ENCODE data around the gene CYBA. TPM values are rescaled to one million over a fixed set of nuclear protein-coding genes. Genes with fewer than 3 reads are reported as not detected.

CYBA gene
- total and polyA plus RNA-seq, 2 of the 13 experiments (the other 11 are each of a cell fraction or from before 2014, with no cell fraction given): 196 to 250 TPM

DNA sequence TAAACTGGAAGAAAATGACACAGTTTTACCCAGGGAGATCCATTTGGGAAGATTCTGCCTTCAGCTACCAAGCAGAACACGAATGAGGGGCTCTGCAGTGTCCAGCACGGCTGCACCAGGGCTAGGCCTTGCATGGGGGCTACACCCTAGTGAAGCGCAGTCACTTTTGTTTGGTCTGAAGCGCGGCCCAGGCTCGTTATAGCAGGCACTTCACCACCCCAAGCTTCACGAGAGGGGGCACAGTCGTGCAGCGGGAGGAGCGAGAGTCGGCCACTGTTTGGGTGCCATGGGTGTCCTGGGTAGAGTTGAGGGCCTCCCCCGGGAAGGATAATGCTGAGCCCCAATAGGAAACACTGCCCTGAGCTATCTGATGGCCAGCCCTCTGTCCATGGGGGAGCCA, 34.1 kb downstream of the CYBA start:
- H3K4me3 ChIP-seq (replicated peaks in 1 of 3; ENCODE audit: insufficient read depth in 1 of 3, low read depth in 2 of 3, low read length in 3 of 3): no peak overlapping the region
- no peak overlapping the region for H3K9ac ChIP-seq (ENCODE audit: insufficient read depth, low read depth, low read length)
- DNase-seq (ENCODE audit: low spot score) (no peak), FAIRE-seq (no peak), ATAC-seq (no peak)
- TF ChIP-seq ZNF441 (CRISPR knock-in tag; IDR thresholded peaks at IDR 0.05; ENCODE audit: borderline replicate concordance) (no peak), NRL (CRISPR knock-in tag; IDR thresholded peaks at IDR 0.05; ENCODE audit: borderline replicate concordance) (no peak), STAT5B (CRISPR knock-in tag; IDR thresholded peaks at IDR 0.05) (no peak), TCF12 (IDR thresholded peaks at IDR 0.05) (no peak), TCF12 (CRISPR knock-in tag; IDR thresholded peaks at IDR 0.05) (no peak)
- peaks cover 16 to 46% of the 10 kb centered on the region in 2 experiments for H3K36me3 ChIP-seq (replicated peaks in 1 of 2; ENCODE audit: control insufficient read depth in 1 of 2, insufficient read depth in 2 of 2, low read length in 2 of 2)
- no TSS peak for BruUV-seq (replicated peaks)
- CTCF ChIA-PET (ENCODE audit: low intra/inter-chr PET ratio, low total read pairs): no interaction called here
- no peaks in the 10 kb centered on the region for H3K9me3 ChIP-seq (ENCODE audit: low read length)
- in situ Hi-C loops (cut with HindIII; ENCODE audit: extremely low pct_ligation_motif_present, low pct_unique_long_range_greater_than_20kb) (no loop called here), intact Hi-C loops (cut with micrococcal nuclease; ENCODE audit: unreplicated experiment) (no loop called here)
- H4K20me1 ChIP-seq (ENCODE audit: insufficient read depth, low read length): peaks cover 8% of the 10 kb centered on the region; the same call in 1 of the 2 replicates
- peaks cover 36% of the 10 kb centered on the region for H3K4me1 ChIP-seq (ENCODE audit: insufficient read depth, low read length)
- no peak overlapping the region for H2AFZ ChIP-seq (ENCODE audit: low read length)
- POLR2A ChIA-PET: interaction anchor here (1.3 to 1.7 kb wide), 2 partner anchors 33 to 47 kb away, joined by 5 read pairs; partner anchors contain the start of gene ZC3H18
- no peaks in the 10 kb centered on the region for H3K27me3 ChIP-seq (ENCODE audit: control insufficient read depth in 1 of 2, insufficient read depth in 2 of 2, low read length in 2 of 2)
- H3K27ac ChIP-seq (ENCODE audit: extremely low read length, insufficient read depth, low read length): no peak overlapping the region
- no peak overlapping the region for H3K4me2 ChIP-seq (ENCODE audit: low read depth, low read length)
- peaks cover 15% of the 10 kb centered on the region for H3K79me2 ChIP-seq (ENCODE audit: insufficient read depth, low read length)
- WGBS (ENCODE audit: low lambda C conversion rate): 96% methylated on average over 11 of the region's 12 CpGs

GRCh38 chr16:88616320-88616719, 34.5 kb downstream of the CYBA start:
- in situ Hi-C loops (cut with HindIII; ENCODE audit: extremely low pct_ligation_motif_present, low pct_unique_long_range_greater_than_20kb) (no loop called here), intact Hi-C loops (cut with micrococcal nuclease; ENCODE audit: unreplicated experiment) (no loop called here)
- H3K4me3 ChIP-seq (replicated peaks in 1 of 3; ENCODE audit: insufficient read depth in 1 of 3, low read depth in 2 of 3, low read length in 3 of 3): no peak overlapping the region
- ChIA-PET CTCF (ENCODE audit: low intra/inter-chr PET ratio, low total read pairs) (no interaction called here), POLR2A (interaction anchor here (1.3 to 1.7 kb wide), 2 partner anchors 33 to 46 kb away, joined by 5 read pairs; partner anchors contain the start of gene ZC3H18)
- peaks cover 16 to 47% of the 10 kb centered on the region in 2 experiments for H3K36me3 ChIP-seq (replicated peaks in 1 of 2; ENCODE audit: control insufficient read depth in 1 of 2, insufficient read depth in 2 of 2, low read length in 2 of 2)
- peaks cover 8% of the 10 kb centered on the region; the same call in 1 of the 2 replicates for H4K20me1 ChIP-seq (ENCODE audit: insufficient read depth, low read length)
- WGBS (ENCODE audit: low lambda C conversion rate): 96% methylated on average over 13 of the region's 13 CpGs
- H3K27me3 ChIP-seq (ENCODE audit: control insufficient read depth in 1 of 2, insufficient read depth in 2 of 2, low read length in 2 of 2): no peaks in the 10 kb centered on the region
- H3K4me2 ChIP-seq (ENCODE audit: low read depth, low read length): no peak overlapping the region
- peaks cover 15% of the 10 kb centered on the region for H3K79me2 ChIP-seq (ENCODE audit: insufficient read depth, low read length)
- no peak for DNase-seq (ENCODE audit: low spot score)
- H3K9me3 ChIP-seq (ENCODE audit: low read length): no peaks in the 10 kb centered on the region
- no peak overlapping the region for H3K27ac ChIP-seq (ENCODE audit: extremely low read length, insufficient read depth, low read length)
- H3K4me1 ChIP-seq (ENCODE audit: insufficient read depth, low read length): peaks cover 36% of the 10 kb centered on the region
- H3K9ac ChIP-seq (ENCODE audit: insufficient read depth, low read depth, low read length): no peak overlapping the region
- no peak for FAIRE-seq
- TF ChIP-seq TAF15 (IDR thresholded peaks at IDR 0.05; ENCODE audit: low read depth, low read length, poor library complexity, severe bottlenecking): no peak
- no peak for TF ChIP-seq ZMYM2 (CRISPR knock-in tag; IDR thresholded peaks at IDR 0.05)
- no peak for TF ChIP-seq POLR2AphosphoS2 (IDR thresholded peaks at IDR 0.05; ENCODE audit: low read depth, low read length)
- no peak for TF ChIP-seq FOXK2 (IDR thresholded peaks at IDR 0.05)
- no peak for TF ChIP-seq ZNF451 (CRISPR knock-in tag; IDR thresholded peaks at IDR 0.05)
- no peak for TF ChIP-seq MZF1 (CRISPR knock-in tag; IDR thresholded peaks at IDR 0.05; ENCODE audit: borderline replicate concordance)
- no peak for TF ChIP-seq NFYC (CRISPR knock-in tag; IDR thresholded peaks at IDR 0.05)
- TF ChIP-seq PTBP1 (IDR thresholded peaks at IDR 0.05; ENCODE audit: low read depth, low read length, poor library complexity, severe bottlenecking): no peak
- no peak for TF ChIP-seq RCOR2 (CRISPR knock-in tag; IDR thresholded peaks at IDR 0.05)
- TF ChIP-seq, protein P1, sequence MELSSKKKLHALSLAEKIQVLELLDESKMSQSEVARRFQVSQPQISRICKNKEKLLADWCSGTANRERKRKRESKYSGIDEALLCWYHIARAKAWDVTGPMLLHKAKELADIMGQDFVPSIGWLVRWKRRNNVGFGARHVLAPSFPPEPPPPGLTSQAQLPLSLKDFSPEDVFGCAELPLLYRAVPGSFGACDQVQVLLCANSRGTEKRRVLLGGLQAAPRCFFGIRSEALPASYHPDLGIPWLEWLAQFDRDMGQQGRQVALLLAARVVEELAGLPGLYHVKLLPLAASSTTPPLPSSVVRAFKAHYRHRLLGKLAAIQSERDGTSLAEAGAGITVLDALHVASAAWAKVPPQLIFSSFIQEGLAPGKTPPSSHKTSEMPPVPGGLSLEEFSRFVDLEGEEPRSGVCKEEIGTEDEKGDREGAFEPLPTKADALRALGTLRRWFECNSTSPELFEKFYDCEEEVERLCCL (CRISPR knock-in tag; IDR thresholded peaks at IDR 0.05; ENCODE audit: borderline replicate concordance): no peak
- no peak for TF ChIP-seq CENPT (CRISPR knock-in tag; IDR thresholded peaks at IDR 0.05; ENCODE audit: low read depth)
- H2AFZ ChIP-seq (ENCODE audit: low read length): no peak overlapping the region
- no TSS peak for BruUV-seq (replicated peaks)
- no peak for ATAC-seq
